AG09309 (cell line): ENCODE measurements around the gene RUNX2.

Source experiments
- DNase-seq: peaks from one replicate; pipeline ENCODE4 v3.0.0-alpha.2; 2010; ENCODE audit warnings: low read depth
- H3K4me3 ChIP-seq: 2 replicates; pipeline ENCODE4 v1.5.1; 2011; ENCODE audit warnings: mild to moderate bottlenecking, low read depth, low read length, moderate library complexity; ENCODE audit not compliant: control insufficient read depth
- TF ChIP-seq, protein P1 (sequence below): IDR thresholded peaks from 2 replicates; pipeline ENCODE4 v1.5.1; 2011; ENCODE audit warnings: mild to moderate bottlenecking, low read depth, low read length, inconsistent platforms; ENCODE audit not compliant: insufficient read depth, control insufficient read depth; ENCODE audit errors: missing control alignments

RUNX2 gene

GRCh38 chr6:45378334-45378926, 50.3 kb downstream of the RUNX2 start:
- TF ChIP-seq, protein P1, sequence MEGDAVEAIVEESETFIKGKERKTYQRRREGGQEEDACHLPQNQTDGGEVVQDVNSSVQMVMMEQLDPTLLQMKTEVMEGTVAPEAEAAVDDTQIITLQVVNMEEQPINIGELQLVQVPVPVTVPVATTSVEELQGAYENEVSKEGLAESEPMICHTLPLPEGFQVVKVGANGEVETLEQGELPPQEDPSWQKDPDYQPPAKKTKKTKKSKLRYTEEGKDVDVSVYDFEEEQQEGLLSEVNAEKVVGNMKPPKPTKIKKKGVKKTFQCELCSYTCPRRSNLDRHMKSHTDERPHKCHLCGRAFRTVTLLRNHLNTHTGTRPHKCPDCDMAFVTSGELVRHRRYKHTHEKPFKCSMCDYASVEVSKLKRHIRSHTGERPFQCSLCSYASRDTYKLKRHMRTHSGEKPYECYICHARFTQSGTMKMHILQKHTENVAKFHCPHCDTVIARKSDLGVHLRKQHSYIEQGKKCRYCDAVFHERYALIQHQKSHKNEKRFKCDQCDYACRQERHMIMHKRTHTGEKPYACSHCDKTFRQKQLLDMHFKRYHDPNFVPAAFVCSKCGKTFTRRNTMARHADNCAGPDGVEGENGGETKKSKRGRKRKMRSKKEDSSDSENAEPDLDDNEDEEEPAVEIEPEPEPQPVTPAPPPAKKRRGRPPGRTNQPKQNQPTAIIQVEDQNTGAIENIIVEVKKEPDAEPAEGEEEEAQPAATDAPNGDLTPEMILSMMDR: no peak
- H3K4me3 ChIP-seq: peak overlapping the region; percentile 67
- no peak for DNase-seq

GRCh38 chr6:45382391-45382790, 54.3 kb downstream of the RUNX2 start:
- DNase-seq: no peak
- TF ChIP-seq, protein P1: no peak
- no peak overlapping the region for H3K4me3 ChIP-seq

DNA sequence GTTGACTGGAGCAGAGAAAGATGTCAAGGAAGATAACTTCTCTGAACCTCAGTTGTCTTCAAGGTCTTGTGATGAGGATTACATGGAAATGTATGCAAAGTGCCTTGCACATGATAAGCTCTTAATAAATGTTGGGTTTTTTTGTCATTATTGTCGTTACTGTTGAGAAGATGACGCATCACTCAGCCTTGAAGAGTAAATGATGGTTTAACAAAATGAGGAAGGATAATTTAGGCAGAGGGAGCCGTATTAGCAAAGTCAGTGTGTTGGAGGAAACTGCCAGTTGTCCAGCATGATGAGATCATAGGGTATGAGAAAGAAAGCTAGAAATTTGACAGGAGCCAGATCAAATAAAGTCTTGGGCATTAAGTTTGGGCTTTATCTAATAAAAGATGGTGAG, 58.4 kb downstream of the RUNX2 start:
- DNase-seq: no peak
- H3K4me3 ChIP-seq: no peak overlapping the region
- TF ChIP-seq, protein P1: no peak

DNA sequence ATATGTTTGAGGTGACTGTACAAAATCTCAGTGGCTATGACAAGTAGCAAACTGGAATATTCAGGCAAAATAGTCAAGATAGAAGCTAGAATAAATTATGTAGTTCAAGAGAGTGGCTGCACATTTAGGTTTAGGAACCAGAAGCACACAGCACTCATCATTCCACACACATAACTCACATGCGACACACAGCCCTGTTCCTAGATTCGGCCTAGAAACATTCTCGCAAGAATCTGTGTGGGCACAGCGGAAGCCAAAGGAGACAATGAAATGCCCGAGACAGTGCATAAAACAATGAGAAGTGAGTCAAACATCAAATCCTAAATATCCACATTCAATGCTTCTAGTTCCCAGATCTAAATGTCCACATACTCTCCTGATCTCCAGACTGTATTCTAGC, 59.1 kb downstream of the RUNX2 start:
- TF ChIP-seq, protein P1: no peak
- no peak for DNase-seq
- no peak overlapping the region for H3K4me3 ChIP-seq

- no peak for DNase-seq
- TF ChIP-seq, protein P1: no peak
- H3K4me3 ChIP-seq: no peak overlapping the region
Measured at GRCh38 chr6:45388328-45388727, 60.2 kb downstream of the RUNX2 start.

DNA sequence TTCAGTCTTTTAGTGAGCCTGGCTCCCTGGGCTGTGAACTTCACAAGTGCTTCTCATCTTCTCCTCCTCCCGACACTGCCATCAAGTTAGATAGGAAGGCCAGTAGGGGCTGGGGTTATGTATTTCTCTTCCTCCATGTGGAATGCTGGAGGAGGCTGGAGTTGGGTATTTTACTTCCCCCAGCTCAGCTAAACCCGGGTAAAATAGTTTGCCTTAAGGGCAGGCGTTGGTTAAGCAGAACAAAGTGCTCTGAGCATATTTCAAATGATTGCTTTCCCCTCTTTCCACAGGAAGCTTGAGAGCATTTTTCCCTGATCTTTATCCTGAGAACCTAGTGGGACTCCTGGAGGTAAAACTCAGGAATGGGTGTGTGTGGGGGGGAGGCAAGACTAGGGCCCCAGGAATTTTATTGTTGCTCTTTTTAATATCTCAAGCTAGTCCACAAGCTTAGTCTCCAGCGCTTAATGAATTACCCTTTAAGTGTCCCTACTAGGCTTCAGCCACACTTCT, 66.5 kb downstream of the RUNX2 start:
- no peak overlapping the region for H3K4me3 ChIP-seq
- TF ChIP-seq, protein P1: no peak
- DNase-seq: no peak
